ENCODE data around the gene IL36B.

GRCh38 chr2:113032737-113033136 is 19.9 kb downstream of the IL36B start:
- TF ChIP-seq RAD21 (CRISPR knock-in tag; conservative IDR thresholded peaks at IDR 0.05 in 1 of 2, IDR thresholded peaks at IDR 0.05 in 1 of 2) (no peak), ZNF124 (CRISPR knock-in tag; IDR thresholded peaks at IDR 0.05) (no peak), EP300 (IDR thresholded peaks at IDR 0.05; ENCODE audit: low read length) (no peak), FOXM1 (IDR thresholded peaks at IDR 0.05; ENCODE audit: low read depth) (no peak), FOXM1 (CRISPR knock-in tag; IDR thresholded peaks at IDR 0.05; ENCODE audit: low read depth) (no peak), CTCF (IDR thresholded peaks at IDR 0.05 in 2 of 3, conservative IDR thresholded peaks at IDR 0.05 in 1 of 3; ENCODE audit: insufficient read depth in 2 of 3, low read depth in 1 of 3, low read length in 3 of 3) (no peak), POLR2A (conservative IDR thresholded peaks at IDR 0.05) (no peak), E2F8 (IDR thresholded peaks at IDR 0.05; ENCODE audit: low read depth, partially characterized antibody) (no peak), GMEB1 (CRISPR knock-in tag; IDR thresholded peaks at IDR 0.05) (no peak), EGR1 (conservative IDR thresholded peaks at IDR 0.05) (no peak)
- TF ChIP-seq, protein P1, sequence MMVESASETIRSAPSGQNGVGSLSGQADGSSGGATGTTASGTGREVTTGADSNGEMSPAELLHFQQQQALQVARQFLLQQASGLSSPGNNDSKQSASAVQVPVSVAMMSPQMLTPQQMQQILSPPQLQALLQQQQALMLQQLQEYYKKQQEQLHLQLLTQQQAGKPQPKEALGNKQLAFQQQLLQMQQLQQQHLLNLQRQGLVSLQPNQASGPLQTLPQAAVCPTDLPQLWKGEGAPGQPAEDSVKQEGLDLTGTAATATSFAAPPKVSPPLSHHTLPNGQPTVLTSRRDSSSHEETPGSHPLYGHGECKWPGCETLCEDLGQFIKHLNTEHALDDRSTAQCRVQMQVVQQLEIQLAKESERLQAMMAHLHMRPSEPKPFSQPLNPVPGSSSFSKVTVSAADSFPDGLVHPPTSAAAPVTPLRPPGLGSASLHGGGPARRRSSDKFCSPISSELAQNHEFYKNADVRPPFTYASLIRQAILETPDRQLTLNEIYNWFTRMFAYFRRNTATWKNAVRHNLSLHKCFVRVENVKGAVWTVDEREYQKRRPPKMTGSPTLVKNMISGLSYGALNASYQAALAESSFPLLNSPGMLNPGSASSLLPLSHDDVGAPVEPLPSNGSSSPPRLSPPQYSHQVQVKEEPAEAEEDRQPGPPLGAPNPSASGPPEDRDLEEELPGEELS (CRISPR knock-in tag; IDR thresholded peaks at IDR 0.05; ENCODE audit: borderline replicate concordance), result no peak
